GM21390 (cell line): ENCODE results near the gene KIAA1755.

ENCODE experiments used
- ATAC-seq: cut with Tn5 transposase; IDR thresholded peaks from one replicate; pipeline ENCODE4 v1.9.1; 2021; ENCODE audit not compliant: unreplicated experiment

KIAA1755 gene

DNA sequence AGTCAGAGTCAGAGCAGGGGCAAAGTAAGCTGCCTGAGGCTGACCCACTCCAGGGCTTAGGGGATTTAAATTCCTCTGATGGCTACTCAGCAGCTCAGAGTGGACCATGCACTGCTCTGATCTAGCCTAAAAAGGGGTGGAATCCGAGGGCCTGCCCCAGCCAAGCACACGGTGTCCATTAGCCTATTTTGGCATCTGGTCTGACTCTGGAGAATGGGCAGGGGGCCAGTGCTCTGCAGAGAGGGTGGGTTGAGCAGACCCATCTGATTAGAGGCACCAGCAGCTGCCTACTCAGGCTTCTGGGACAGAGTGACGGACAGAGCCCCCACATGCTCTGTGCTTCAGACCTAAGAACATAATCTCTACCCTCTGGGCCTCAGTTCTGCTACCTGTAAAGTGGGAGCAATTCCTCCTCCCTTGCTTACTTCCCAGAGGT is 69.6 kb downstream of the KIAA1755 start:
- no peak for ATAC-seq

DNA sequence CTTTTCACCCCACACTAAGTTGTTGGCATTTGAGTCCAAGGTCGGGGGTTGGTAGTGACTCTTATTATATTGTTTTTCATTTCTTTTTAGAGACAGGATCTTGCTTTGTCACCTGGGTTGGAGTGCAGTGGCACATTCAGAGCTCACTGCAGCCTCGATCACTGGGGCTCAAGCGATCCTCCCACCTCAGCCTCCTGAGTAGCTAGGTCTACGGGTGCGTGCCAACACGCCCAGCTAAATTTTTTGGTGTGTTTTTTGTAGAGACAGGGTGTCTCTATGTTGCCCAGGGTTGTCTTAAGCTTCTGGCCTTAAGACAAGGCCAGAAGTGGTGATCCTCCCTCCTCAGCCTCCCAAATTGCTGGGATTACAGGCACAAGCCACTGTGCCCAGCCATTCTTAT is 70.4 kb downstream of the KIAA1755 start:
- no peak for ATAC-seq

DNA sequence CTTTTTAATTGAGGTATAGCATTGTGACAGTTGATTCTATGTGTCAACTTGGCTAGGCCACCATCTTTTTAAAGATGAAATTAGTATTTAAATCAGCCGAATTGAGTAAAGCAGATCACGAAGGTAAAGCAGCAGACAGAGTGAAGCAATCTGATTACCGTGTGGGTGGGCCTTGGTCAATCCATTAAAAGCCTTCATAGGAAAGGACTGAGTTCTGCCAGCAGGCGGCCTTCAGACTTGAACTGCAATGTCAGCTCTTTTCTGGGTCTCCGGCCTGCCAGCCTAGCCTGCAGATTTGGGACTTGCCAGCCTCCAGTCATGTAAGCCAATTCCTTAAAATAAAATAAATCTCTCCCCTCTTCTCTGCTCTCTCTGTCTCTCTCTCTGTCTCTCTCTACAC is 73.0 kb downstream of the KIAA1755 start:
- ATAC-seq: no peak

DNA sequence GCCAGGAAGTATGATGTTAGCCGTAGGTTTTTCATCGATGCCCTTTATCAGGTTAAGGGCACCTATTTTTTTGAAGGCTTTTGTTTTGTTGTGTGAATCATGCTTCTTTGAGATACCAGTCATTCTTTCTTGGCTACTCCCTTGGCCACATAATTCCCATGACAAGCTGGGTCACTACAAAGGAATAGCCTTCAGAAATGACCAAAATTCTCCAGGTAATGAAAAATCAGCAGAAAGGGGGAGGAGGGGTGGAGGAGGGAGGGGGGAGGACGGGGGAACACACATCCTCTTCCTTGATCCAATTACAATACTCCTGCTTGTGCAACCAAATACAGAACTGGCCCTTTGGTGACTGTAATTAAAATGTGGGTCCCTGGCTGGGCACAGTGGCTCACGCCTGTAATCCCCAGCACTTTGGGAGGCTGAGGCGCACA is 73.7 kb downstream of the KIAA1755 start:
- no peak for ATAC-seq

DNA sequence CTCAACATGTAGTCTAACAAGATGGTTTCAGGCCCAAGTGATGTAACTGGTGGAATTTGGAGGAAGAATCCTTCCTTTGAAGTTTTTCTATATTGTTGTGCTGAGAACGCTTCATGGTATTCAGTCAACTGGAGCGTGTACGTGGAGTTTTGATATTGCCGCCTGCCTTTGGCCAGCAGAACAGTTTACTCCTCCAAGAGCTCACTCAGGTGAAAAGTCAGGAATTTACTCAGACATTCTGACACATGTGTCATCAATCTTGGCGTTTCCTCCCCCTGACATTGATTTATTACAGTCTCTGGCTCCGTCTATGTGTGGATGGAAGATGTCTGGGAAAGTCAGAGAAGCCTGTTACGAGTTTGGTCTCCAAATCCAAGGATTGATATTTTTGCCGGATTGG is 76.4 kb downstream of the KIAA1755 start:
- ATAC-seq: no peak

DNA sequence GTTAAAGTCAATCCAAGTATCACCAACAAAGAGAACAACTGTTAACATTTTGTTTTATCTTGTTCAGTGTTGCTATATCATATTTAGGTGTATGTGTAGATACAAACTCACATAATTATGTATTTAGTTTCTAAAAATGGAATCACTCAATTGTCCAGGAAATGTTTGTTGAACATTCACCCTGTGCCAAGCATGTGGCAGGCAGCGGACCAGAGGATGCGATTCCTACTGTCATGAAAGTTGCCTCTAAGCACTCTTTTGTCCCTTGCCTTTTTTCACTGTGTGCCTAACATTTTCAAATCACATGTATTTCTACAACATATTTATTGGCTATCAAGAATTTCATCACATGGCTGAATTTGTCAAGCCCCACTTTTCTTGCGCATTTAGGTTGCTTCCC is 78.6 kb downstream of the KIAA1755 start:
- no peak for ATAC-seq

DNA sequence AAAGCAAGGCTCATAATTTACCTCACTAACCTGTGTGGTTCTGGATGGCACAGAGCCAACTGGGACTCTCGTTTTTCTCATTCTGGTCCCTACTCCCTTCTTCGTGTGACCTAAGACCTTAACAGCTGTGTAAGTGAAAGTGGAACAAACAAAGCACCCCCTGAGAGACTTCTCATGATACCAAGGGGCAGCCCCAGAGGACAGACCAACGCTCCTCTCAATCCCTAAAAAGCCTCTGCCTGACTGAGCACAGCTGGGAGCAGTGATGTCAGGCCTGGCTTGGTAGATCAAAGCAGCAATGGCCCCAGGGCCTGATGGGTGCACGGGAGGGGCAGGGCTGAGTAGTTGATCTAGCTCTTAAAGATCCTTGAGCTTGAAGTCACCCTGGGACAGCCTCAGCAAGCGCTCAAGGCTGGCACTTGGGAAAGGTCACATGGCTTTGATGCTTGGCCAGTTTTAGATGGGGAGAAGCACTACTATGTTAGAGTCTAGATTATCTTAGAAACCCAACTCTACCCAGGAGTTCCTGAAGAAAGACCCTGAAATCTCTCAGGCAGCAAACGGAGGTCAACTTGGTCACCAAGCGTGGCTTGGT is 79.2 kb downstream of the KIAA1755 start:
- ATAC-seq: no peak

DNA sequence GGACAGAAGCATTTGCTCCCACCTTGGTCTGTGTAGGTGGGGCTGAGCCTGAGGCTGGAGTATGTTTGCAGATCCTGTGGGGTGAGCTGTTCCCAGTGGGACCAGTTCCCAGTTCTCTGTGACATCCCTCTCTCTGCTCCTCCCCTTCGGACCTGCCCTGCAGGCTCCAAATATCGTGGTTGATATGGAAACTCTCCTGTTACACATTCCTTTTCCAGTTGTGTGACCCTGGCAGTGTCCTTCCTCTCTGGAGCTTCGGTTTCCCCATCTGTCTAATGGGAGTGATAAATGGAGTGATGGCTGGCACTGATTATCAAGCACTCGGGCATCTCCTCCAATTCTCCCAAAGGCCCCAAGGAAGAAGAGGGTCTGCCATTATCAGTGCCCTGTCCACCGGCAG is 79.8 kb downstream of the KIAA1755 start:
- ATAC-seq: no peak

DNA sequence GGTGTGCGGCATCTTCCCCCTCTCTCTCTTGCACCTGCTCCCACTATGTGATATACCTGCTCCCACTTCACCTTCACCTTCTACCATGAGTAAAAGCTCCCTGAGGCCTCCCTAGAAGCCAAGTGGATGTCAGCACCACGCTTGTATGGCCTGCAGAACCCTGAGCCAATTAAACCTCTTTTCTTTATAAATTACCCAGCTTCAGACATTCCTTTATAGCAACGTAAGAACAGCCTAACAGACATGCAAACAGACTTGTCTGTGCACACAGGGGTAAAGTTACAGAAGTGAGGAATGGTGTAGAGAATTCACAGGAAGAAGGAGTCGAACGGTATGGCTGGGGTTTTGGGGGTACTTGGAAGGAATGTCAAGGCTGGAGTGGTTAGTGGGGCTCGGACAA is 80.7 kb downstream of the KIAA1755 start:
- ATAC-seq: no peak

DNA sequence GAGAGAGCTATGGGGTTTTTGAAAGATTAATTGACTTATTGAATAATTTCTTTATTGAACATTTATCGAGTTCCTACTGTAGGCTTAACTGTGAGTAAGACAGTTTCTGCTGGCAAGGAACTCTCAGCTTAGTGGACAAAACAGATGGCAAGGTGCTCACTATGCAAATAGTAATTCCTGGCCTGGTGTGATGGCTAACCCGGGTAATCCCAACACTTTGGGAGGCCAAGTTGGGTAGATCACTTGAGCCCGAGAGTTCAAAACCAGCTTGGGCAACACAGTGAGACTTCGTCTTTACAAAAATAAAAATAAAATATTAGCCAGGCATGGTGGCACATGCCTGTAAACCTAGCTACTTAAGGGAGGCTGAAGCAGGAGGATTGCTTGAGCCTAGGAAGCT is 82.0 kb downstream of the KIAA1755 start:
- no peak for ATAC-seq

DNA sequence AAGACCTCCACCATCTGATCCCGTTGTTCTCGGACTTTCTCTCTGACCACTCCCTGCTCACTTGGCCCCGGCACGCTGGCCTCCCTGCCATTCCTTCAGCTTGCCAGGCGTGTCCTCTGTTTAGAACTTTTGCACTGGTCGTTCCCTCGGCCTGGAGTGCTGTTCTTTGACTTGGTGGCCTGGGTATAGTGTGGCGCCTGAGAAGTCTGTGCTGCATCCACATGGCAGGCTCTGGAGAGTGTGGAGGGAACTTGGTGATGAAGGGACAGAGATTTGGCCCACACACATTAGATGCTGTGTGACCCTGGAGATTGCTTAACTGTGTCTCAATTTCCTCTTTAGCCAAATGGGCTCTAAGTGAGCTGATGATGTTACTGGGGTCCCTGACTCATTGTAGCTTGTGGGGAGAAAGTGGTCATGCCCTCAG is 82.5 kb downstream of the KIAA1755 start:
- no peak for ATAC-seq

DNA sequence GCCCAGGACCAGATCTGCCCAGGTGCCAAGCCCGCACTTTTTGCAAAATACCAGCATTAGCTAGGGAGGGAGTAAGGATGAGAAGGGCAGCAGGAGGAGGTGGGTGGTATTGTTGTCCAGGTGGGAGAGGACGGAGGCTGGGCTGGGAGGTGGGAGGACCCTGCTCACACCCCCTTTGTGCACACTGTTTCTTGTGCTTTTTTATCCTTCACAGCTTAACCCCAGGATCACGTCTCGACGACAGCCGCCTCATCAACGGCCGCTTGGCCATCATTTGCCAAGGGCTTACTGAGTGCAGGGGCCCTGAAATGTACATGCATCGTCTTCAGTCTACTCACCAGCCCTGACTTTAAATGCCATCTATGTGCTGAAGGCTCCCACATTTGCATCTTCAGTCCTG is 83.3 kb downstream of the KIAA1755 start:
- no peak for ATAC-seq

DNA sequence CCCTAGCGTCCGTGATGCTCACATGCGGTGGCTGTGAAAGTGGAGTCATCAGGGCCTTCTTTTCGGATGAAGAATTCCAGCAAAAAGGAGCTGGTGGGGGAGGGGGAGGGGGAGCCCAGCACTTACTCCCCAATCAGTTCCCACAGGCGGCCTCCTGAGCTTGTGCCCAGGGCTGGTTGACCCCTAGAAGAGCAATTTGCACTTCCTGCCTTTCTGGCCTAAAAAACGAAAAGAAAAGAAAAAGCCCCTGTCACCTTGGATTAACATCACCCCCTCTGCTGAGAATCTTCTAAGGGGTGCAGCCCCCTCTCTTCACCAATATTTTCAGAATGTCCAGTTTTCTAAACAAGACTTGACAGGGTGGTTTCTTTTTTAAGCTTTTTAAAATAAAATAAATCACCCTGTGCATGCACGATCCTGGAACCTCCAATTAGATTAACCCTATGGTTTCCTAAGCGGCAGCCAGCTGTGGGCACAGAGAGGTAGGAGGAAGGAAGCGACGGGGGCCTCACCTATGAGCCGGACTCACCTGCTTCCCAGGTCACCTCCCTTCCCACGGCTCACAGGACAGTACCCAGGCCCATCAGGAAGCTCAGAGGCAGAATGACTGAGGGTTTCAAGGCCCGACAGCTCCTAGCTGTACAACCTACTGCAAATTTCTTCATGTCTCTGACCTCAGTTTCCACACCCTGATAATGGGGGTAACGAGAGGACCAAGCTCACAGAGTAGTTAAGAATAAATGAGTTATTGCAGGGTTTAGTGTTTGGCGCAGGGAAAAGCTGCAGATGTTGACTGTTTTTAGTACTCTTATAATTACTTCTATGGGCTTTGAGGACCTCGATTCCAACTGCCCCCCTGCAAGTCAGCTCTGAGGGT is 85.0 kb downstream of the KIAA1755 start:
- ATAC-seq: no peak

DNA sequence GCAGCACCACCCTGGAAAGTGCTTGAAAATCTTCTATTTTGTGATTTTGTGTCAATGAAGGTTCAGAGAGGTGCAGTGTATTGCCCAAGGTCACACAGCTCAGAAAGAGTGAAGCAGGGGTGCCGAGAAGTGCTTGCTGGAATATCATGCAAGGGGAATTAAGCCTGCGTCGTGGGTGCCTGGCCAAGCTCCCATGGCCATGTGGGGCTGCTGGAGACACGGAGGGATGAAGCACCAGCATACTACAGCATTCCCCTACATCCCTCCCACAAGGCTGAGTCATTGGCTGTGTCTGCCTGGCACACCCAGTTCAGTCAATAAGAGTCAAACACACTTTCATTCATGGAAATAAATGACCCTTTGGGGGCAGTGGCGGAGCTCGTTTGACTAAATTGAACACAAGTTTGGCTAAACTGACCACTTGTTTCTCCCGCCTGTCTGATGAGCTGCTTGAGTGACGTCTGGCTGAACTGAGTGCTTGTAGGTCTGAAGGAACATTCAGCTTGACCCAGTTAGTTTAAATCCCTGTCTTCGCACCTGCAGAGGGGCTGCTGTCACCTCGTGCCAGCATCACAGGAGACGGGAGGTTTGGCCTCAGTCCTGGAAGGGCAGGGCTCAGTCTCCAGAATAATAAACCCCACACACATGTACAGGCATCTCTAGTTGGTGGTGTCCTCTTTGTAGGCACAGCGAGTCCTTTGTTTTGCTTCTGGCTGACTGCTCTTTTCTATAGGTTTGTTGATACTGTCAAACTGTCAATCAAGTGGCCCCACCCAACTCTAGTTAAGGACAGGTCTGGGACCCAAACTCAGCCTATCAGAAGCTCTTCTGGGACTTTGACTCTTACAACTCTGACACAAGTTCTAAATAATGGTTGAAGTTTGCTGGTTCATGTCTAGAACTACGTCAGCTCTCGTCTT is 87.0 kb downstream of the KIAA1755 start:
- no peak for ATAC-seq

DNA sequence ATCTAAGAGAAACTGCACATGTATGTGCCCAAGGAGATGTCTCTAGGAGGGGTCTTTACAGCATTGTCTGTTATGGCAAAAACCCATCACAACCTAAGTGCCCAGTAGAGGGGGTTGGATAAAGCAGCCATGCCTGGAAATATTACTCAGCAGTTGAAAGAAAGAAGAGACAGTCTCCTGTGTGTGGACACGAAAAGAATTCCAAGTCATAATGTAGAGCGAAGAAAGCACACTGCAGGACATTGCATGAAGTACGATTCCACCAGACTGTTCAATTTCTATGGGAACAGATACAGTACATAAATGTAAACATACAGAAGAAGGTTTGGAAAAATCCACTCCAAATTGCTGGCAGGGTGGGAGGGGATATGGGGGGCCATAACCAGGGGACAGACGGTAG is 88.1 kb downstream of the KIAA1755 start:
- ATAC-seq: no peak

DNA sequence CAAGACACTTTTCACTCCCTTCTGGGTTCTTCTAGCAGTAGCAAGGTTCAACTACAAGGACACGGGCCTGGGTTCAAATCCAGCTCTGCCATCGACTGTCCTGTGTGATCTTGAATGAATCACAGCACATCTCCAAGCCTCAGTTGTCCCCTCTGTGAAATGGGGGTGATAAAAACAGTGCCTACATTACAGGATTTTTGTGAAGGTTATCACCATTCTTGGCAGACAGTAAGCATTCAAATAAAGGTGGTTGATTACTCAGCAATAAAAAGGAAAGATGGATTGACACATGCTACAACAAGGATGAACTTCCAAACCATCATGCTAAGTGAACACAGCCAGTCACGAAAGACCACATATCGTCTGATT is 88.9 kb downstream of the KIAA1755 start:
- no peak for ATAC-seq

DNA sequence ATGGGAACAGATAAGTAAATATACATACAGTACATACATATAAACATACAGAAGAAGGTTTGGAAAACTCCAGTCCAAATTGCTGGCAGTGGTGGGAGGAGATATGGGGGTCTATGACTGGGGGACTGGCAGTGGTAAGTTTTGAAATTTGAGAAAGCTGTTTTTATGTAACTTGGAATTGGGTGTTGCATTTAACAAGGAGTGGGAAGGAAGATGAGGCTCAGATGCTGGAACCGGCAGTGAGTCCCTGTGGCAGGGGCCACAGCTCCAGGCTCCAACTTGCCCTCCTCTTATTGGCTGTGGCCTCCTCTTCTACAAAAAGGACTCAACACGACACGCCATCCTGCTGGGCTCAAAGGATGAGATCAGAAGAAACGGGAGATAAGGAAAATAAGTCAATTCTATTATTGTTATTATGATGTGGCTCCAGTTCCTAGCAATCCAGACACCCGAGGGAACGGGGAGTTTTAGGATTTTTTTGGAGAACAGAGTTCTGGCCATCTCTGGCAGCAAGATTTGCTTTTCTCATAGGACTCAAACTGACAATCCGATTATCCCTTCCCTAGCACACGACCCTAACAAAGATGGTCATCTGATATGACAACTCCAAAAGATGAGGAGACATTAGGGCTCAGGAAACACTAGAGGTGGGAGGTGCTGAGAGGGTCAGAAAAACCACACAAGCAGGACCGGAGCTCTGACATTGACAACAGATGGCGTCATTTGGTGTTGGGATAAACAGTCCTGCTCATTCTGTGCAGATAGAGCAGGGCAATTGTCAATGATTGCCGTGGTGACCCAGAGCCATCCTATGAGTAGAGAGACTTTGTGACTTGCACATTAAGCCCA is 89.5 kb downstream of the KIAA1755 start:
- no peak for ATAC-seq

DNA sequence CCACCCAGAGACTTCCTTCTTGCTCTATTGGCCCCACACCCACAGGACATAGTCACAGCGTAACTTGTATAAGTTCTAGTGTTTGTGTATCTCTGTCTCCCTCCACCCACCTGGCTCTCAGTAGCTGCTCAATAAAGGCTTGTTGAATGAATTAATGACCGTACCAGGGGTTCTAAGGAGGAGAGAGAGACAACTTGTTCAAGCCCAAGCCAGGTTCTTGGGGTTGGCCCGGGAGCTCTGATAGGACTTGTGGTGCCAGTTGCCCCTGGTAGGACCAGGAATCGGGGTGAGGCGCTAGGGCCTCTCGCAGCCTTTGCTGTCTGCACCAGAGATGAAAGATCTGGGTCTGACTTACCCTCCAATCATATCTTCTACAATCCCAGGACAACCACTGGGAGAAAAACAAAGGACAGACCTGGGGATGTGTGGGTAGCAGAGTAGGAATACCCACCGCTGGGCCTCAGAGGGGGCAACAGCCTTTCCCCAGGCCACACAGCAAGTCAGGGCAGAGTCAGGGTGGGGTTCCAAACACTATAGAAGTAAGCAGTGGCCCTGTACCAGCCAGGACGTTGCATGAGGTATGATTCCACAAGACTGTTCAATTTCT is 90.2 kb downstream of the KIAA1755 start:
- no peak for ATAC-seq

DNA sequence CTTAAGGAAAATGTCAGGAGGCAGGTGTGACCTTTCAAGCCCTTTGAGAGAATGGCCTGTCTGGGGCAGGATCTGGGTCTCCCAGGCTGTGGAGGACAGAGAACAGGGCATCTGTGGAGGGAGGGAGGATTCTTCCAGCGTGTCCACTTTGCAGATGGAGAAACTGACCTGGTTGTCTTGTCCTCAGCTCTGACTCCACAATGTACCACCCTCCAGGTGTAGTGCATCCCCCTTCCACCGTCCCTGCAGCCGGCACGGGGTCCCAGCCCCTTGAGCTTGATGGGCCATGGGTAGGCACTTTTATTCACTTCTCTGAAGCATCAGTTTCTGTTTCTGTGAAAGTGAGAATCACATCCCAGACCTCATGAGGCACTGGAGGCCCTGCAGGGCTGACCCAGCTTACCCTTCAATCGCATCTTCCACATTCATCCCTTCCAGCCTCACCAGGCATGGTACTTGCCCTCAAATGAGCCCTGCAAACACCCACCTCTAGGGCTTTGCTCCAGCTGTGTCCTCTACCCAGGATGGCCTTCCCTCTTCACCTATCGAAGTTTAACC is 90.8 kb downstream of the KIAA1755 start:
- ATAC-seq: no peak
